GM12865 (cell line): ENCODE results near the gene IFT43.
A peak's percentile ranks its signal among the peaks of the same experiment; 100 is the strongest.

Source experiments
- DNase-seq: peaks from one replicate; pipeline ENCODE4 v3.0.0; 2010; ENCODE audit warnings: low read depth
- H3K4me3 ChIP-seq: 2 replicates; pipeline ENCODE4 v1.5.1; 2011; ENCODE audit warnings: mild to moderate bottlenecking, low read depth, low read length, control low read depth
- CTCF ChIP-seq: IDR thresholded peaks from 2 replicates; pipeline ENCODE4 v1.5.1; 2011; ENCODE audit warnings: low read length, control low read depth, low read depth, inconsistent platforms; ENCODE audit not compliant: insufficient read depth; ENCODE audit errors: missing control alignments

The IFT43 gene

GRCh38 chr14:75979071-75979571 is 6.4 kb upstream of the IFT43 start:
- peak; percentile 27 for DNase-seq
- TF ChIP-seq CTCF = peak; percentile 50
- H3K4me3 ChIP-seq = no peak overlapping the region

GRCh38 chr14:75979648-75980565 is 5.7 kb upstream of the IFT43 start:
- TF ChIP-seq CTCF = no peak
- H3K4me3 ChIP-seq = no peak overlapping the region
- no peak for DNase-seq

GRCh38 chr14:75980856-75981255 is 4.7 kb upstream of the IFT43 start:
- no peak overlapping the region for H3K4me3 ChIP-seq
- DNase-seq = no peak
- TF ChIP-seq CTCF = no peak

GRCh38 chr14:75981426-75982265 is 3.9 kb upstream of the IFT43 start, which contains the start of gene TGFB3:
Gene TGFB3, minus strand, starts transcription at chr14:75981995. Its CDS starts 1,102 bp downstream, at chr14:75980893.
- TF ChIP-seq CTCF = no peak
- peak; percentile 86 for DNase-seq
- peak within 1 kb of the TSS; percentile 71 for H3K4me3 ChIP-seq

GRCh38 chr14:75982266-75983018 is 3.1 kb upstream of the IFT43 start:
- TF ChIP-seq CTCF = peak; percentile 72
- peak; percentile 81 for DNase-seq
- H3K4me3 ChIP-seq = peak overlapping the region; percentile 71

GRCh38 chr14:75983019-75983358 is 2.6 kb upstream of the IFT43 start:
- no peak for TF ChIP-seq CTCF
- H3K4me3 ChIP-seq = no peak overlapping the region
- DNase-seq = no peak
